Neuronal stem cell (in vitro differentiated cells): ENCODE results near the gene SLIRP.

Experiments used
- DNase-seq: peaks from one replicate; pipeline ENCODE4 v3.0.0-alpha.2; 2013; ENCODE audit warnings: low spot score
- H2AFZ ChIP-seq: one replicate; pipeline ENCODE4 v1.6.1; 2013; ENCODE audit warnings: mild to moderate bottlenecking, low read length, inconsistent platforms
- H2AK5ac ChIP-seq: 2 replicates; pipeline ENCODE4 v1.6.1; 2013; ENCODE audit warnings: low read depth, mild to moderate bottlenecking, inconsistent platforms, low read length, moderate library complexity, mixed read lengths
- H2BK120ac ChIP-seq: 2 replicates; pipeline ENCODE4 v1.6.1; 2013; ENCODE audit warnings: low read depth, mild to moderate bottlenecking, inconsistent platforms, low read length, moderate library complexity, mixed read lengths
- H2BK12ac ChIP-seq: one replicate; pipeline ENCODE4 v1.6.1; 2013; ENCODE audit warnings: low read length, inconsistent platforms
- H2BK15ac ChIP-seq: 2 replicates; pipeline ENCODE4 v1.6.1; 2013; ENCODE audit warnings: mild to moderate bottlenecking, low read length, inconsistent platforms, mixed read lengths
- H2BK5ac ChIP-seq: one replicate; pipeline ENCODE4 v1.6.1; 2013; ENCODE audit warnings: inconsistent platforms, mild to moderate bottlenecking, low read length, moderate library complexity
- H3K14ac ChIP-seq: one replicate; pipeline ENCODE4 v1.6.1; 2013; ENCODE audit warnings: low read length, inconsistent platforms
- H3K18ac ChIP-seq: 2 replicates; pipeline ENCODE4 v1.6.1; 2013; ENCODE audit warnings: low read length, inconsistent platforms
- H3K23ac ChIP-seq: 2 replicates; pipeline ENCODE4 v1.6.1; 2013; ENCODE audit warnings: low read depth, mild to moderate bottlenecking, mixed read lengths, low read length, inconsistent platforms; ENCODE audit not compliant: poor library complexity
- H3K27ac ChIP-seq: replicated peaks from 3 replicates; pipeline ENCODE4 v1.5.1; 2013; ENCODE audit warnings: low read length, inconsistent platforms
- H3K27me3 ChIP-seq, 3 experiments: 2 replicates each; pipeline ENCODE4 v1.6.1; 2013; ENCODE audit warnings: low read length in 3 of 3, mild to moderate bottlenecking in 2 of 3, inconsistent platforms in 1 of 3, low read depth in 1 of 3, mixed read lengths in 1 of 3, moderate library complexity in 1 of 3; ENCODE audit not compliant: control insufficient read depth in 3 of 3, insufficient read depth in 3 of 3
- H3K36me3 ChIP-seq, 2 donors: replicated peaks in 1 of 2; 2 replicates each; pipeline ENCODE4 v1.6.1; 2013; ENCODE audit warnings: low read length in 2 of 2; ENCODE audit not compliant: control insufficient read depth in 2 of 2, insufficient read depth in 2 of 2
- H3K4ac ChIP-seq: 2 replicates; pipeline ENCODE4 v1.6.1; 2013; ENCODE audit warnings: inconsistent platforms, mild to moderate bottlenecking, low read length, moderate library complexity
- H3K4me1 ChIP-seq, 2 donors: 1 replicate in 1 of 2; 2 replicates in 1 of 2; pipeline ENCODE4 v1.6.1; 2013; ENCODE audit warnings: low read length in 2 of 2, low read depth in 1 of 2; ENCODE audit not compliant: control insufficient read depth in 2 of 2, insufficient read depth in 1 of 2
- H3K4me2 ChIP-seq: one replicate; pipeline ENCODE4 v1.6.1; 2013; ENCODE audit warnings: mild to moderate bottlenecking, low read length, inconsistent platforms; ENCODE audit not compliant: insufficient read depth, poor library complexity, severe bottlenecking
- H3K4me3 ChIP-seq, 2 donors: 2 replicates each; pipeline ENCODE4 v1.5.1; 2013; ENCODE audit warnings: low read length in 2 of 2, mild to moderate bottlenecking in 2 of 2, inconsistent platforms in 1 of 2, moderate library complexity in 1 of 2
- H3K79me1 ChIP-seq: one replicate; pipeline ENCODE4 v1.6.1; 2013; ENCODE audit warnings: low read depth, mild to moderate bottlenecking, inconsistent platforms, low read length, moderate library complexity
- H3K9ac ChIP-seq: one replicate; pipeline ENCODE4 v1.6.1; 2013; ENCODE audit warnings: mild to moderate bottlenecking, low read depth, low read length, inconsistent platforms; ENCODE audit not compliant: poor library complexity
- H3K9me3 ChIP-seq, 2 donors: replicated peaks in 1 of 2; 2 replicates each; pipeline versions ENCODE3 to v1.6.1; 2013; ENCODE audit warnings: low read length in 2 of 2, mild to moderate bottlenecking in 2 of 2, inconsistent platforms in 1 of 2, low read depth in 1 of 2, mixed read lengths in 1 of 2, moderate library complexity in 1 of 2; ENCODE audit not compliant: control insufficient read depth in 2 of 2, insufficient read depth in 1 of 2
- H4K8ac ChIP-seq: one replicate; pipeline ENCODE4 v1.6.1; 2013; ENCODE audit warnings: low read depth, mild to moderate bottlenecking, inconsistent platforms, low read length, moderate library complexity
- H4K91ac ChIP-seq: one replicate; pipeline ENCODE4 v1.6.1; 2013; ENCODE audit warnings: low read length, low read depth, mild to moderate bottlenecking, inconsistent platforms; ENCODE audit not compliant: poor library complexity
- WGBS, 2 donors: extraction: QIAGEN DNeasy Blood & Tissue Kit; methylation state at CpG; one replicate each; pipeline ENCODE4 v1.1.7; 2013; ENCODE audit warnings: missing lambda C conversion rate in 2 of 2, mixed read lengths in 1 of 2; ENCODE audit not compliant: insufficient read length in 2 of 2, insufficient replicate concordance in 1 of 2; ENCODE audit errors: extremely low coverage in 2 of 2; 5-methylcytosine and 5-hydroxymethylcytosine counted together

SLIRP gene

DNA sequence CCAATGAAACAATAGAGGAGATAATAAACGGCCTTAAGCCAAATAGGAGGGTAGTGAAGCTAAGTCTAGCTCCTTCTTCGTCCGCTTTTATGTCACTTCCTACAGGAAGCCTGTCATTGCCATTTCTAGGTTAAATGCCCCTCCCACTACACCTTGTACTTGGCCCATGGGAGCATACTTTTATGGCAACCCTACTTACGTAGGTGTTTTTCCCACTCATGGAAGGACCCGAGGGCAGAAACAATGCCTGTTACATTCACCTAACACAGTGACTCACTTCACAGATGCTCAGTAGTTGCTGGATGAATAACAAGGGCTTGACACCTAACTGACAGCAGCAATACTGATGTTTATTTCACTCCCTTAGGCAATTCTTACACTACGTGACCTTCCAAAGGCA, 44.6 kb upstream of the SLIRP start:
- Histone ChIP-seq H3K14ac (no peak overlapping the region), H3K4ac (no peak overlapping the region), H3K36me3 (no peaks in the 10 kb centered on the region), H3K27ac (no peak overlapping the region), H2BK5ac (no peak overlapping the region), H3K9me3 (no peaks in the 10 kb centered on the region), H2BK15ac (no peak overlapping the region), H2AK5ac (no peak overlapping the region), H2BK120ac (no peak overlapping the region), H3K9ac (no peak overlapping the region), H4K8ac (no peak overlapping the region), H3K4me2 (no peak overlapping the region), H3K23ac (no peak overlapping the region), H2BK12ac (no peak overlapping the region), H3K4me3 (no peak overlapping the region), H4K91ac (no peak overlapping the region), H3K79me1 (no peaks in the 10 kb centered on the region), H3K18ac (no peak overlapping the region), H2AFZ (no peak overlapping the region), H3K27me3 (peaks cover 0 to 1% (median 0%) of the 10 kb centered on the region in 3 experiments), H3K4me1 (peaks cover 8 to 12% of the 10 kb centered on the region in 2 donors)
- no CpG with 5 or more reads among the region's 6 CpGs for WGBS, 2 donors
- no peak for DNase-seq

- Histone ChIP-seq H2BK15ac (no peak overlapping the region), H2BK5ac (no peak overlapping the region), H2BK120ac (no peak overlapping the region), H2BK12ac (no peak overlapping the region), H4K91ac (no peak overlapping the region), H3K4me2 (no peak overlapping the region), H3K23ac (no peak overlapping the region), H2AK5ac (no peak overlapping the region), H3K9ac (no peak overlapping the region), H2AFZ (no peak overlapping the region), H3K14ac (no peak overlapping the region), H3K36me3 (peaks cover 0 to 1% of the 10 kb centered on the region in 2 donors), H4K8ac (no peak overlapping the region), H3K9me3 (no peaks in the 10 kb centered on the region), H3K4ac (no peak overlapping the region), H3K4me3 (no peak overlapping the region), H3K18ac (no peak overlapping the region), H3K27me3 (peaks cover 0 to 1% (median 0%) of the 10 kb centered on the region in 3 experiments), H3K79me1 (no peaks in the 10 kb centered on the region), H3K4me1 (peaks cover 0 to 4% of the 10 kb centered on the region in 2 donors), H3K27ac (no peak overlapping the region)
- no peak for DNase-seq
These were observed 40.6 kb upstream of the SLIRP start for GRCh38 chr14:77667331-77667730.

GRCh38 chr14:77673193-77673592, 34.7 kb upstream of the SLIRP start:
- Histone ChIP-seq H3K79me1 (no peaks in the 10 kb centered on the region), H2BK12ac (no peak overlapping the region), H2BK15ac (no peak overlapping the region), H3K4me1 (no peaks in the 10 kb centered on the region), H2AFZ (no peak overlapping the region), H3K9ac (no peak overlapping the region), H3K23ac (no peak overlapping the region), H3K4me2 (no peak overlapping the region), H3K36me3 (peaks cover 16 to 57% of the 10 kb centered on the region in 2 donors), H3K4me3 (peak overlapping the region in 1 of 2 donors; percentile 54), H2BK120ac (no peak overlapping the region), H3K9me3 (no peaks in the 10 kb centered on the region), H2AK5ac (no peak overlapping the region), H3K27ac (no peak overlapping the region), H3K27me3 (no peaks in the 10 kb centered on the region), H4K91ac (no peak overlapping the region), H4K8ac (no peak overlapping the region), H3K18ac (no peak overlapping the region), H3K14ac (no peak overlapping the region), H2BK5ac (no peak overlapping the region), H3K4ac (no peak overlapping the region)
- DNase-seq: no peak

GRCh38 chr14:77674931-77675330, 33.0 kb upstream of the SLIRP start:
- Histone ChIP-seq H3K4me2 (no peak overlapping the region), H3K27me3 (no peaks in the 10 kb centered on the region), H2AFZ (no peak overlapping the region), H2BK5ac (no peak overlapping the region), H3K27ac (no peak overlapping the region), H3K9me3 (no peaks in the 10 kb centered on the region), H2BK15ac (no peak overlapping the region), H3K18ac (no peak overlapping the region), H3K4ac (no peak overlapping the region), H3K23ac (no peak overlapping the region), H4K8ac (no peak overlapping the region), H3K14ac (no peak overlapping the region), H3K4me1 (no peaks in the 10 kb centered on the region), H3K36me3 (peaks cover 16 to 71% of the 10 kb centered on the region in 2 donors), H2AK5ac (no peak overlapping the region), H2BK12ac (no peak overlapping the region), H3K9ac (no peak overlapping the region), H3K79me1 (no peaks in the 10 kb centered on the region), H3K4me3 (no peak overlapping the region), H4K91ac (no peak overlapping the region), H2BK120ac (no peak overlapping the region)
- no CpG with 5 or more reads among the region's 8 CpGs for WGBS, 2 donors
- DNase-seq: no peak
